Heart right ventricle (tissue), 16 donors: Measurements from ENCODE around the gene EBNA1BP2. TPM values are rescaled to one million over a fixed set of nuclear protein-coding genes. Genes with fewer than 3 reads are reported as not detected.
"Not testable (repeated sequence)": the region's sequence is repeated elsewhere in the genome, so short reads cannot be mapped to it uniquely, and the experiment has no call there.

ENCODE experiments used
- ATAC-seq, 8 donors: fragments of 200-7000 bp; cut with Tn5 transposase; one replicate each; pipeline ENCODE4 v1.9.1; 2020; ENCODE audit warnings: mild to moderate bottlenecking in 8 of 8, moderate library complexity in 8 of 8, moderate number of reproducible peaks in 1 of 8
- DNase-seq, 2 donors: peaks; one replicate each; pipeline ENCODE4 v3.0.0-alpha.2; 2020
- H3K27ac ChIP-seq, 10 donors: fragments of 200-600 bp; sonication (generic) in 2 of 10; one replicate each; pipeline versions ENCODE4 v1.5.0 to v1.8.0; 2020 to 2022; ENCODE audit warnings: mild to moderate bottlenecking in 3 of 10
- H3K27me3 ChIP-seq, 7 donors: fragments of 200-600 bp; one replicate each; pipeline ENCODE4 v1.8.0; 2021 to 2022; ENCODE audit warnings: mild to moderate bottlenecking in 2 of 7
- H3K36me3 ChIP-seq, 9 donors: fragments of 200-600 bp; sonication (generic) in 1 of 9; one replicate each; pipeline versions ENCODE4 v1.5.0 to v1.8.0; 2020 to 2022; ENCODE audit warnings: mild to moderate bottlenecking in 2 of 9
- H3K4me1 ChIP-seq, 9 donors: fragments of 200-600 bp; sonication (generic) in 1 of 9; one replicate each; pipeline versions ENCODE4 v1.5.0 to v1.8.0; 2020 to 2022; ENCODE audit warnings: mild to moderate bottlenecking in 4 of 9
- H3K4me3 ChIP-seq, 10 donors: fragments of 200-600 bp; sonication (generic) in 2 of 10; one replicate each; pipeline versions ENCODE4 v1.5.0 to v1.8.0; 2020 to 2022; ENCODE audit warnings: mild to moderate bottlenecking in 7 of 10, moderate library complexity in 2 of 10
- H3K9me3 ChIP-seq, 11 donors: fragments of 200-600 bp in 10 of 11; sonication (generic) in 2 of 11; one replicate each; pipeline versions ENCODE4 v1.5.0 to v1.8.0; 2013 to 2022; ENCODE audit warnings: mild to moderate bottlenecking in 2 of 11, control low read depth in 1 of 11, moderate library complexity in 1 of 11
- WGBS, 2 donors: extraction: QIAGEN DNeasy Blood & Tissue Kit; methylation state at CpG; one replicate each; pipeline ENCODE4 v1.1.7; 2013; ENCODE audit warnings: inconsistent platforms in 1 of 2; 5-methylcytosine and 5-hydroxymethylcytosine counted together
- intact Hi-C, 10 donors: fragments of 100-400 bp; cut with DNase I; formaldehyde crosslinking; loops; one replicate each; pipeline versions ENCODE4 v1.11.1 to v1.14.2; 2022
- polyA plus RNA-seq, 2 donors: library from polyadenylated mRNA; stranded (reverse); fragments of 200-250 nt; gene quantifications; one replicate each; pipeline ENCODE4 v1.2.3, GENCODE V29; 2013
- total RNA-seq, 10 donors: library from RNA; stranded (reverse); fragmentation: NEBNext Ultra II Directional in 3 of 10; extraction: Animal tissue kit (Norgen Biotek cat#: 25700) in 3 of 10; gene quantifications; one replicate each; pipeline versions ENCODE4 v1.2.1 to v1.2.4, GENCODE V29; 2021 to 2023
- TF ChIP-seq, protein P1 (sequence below), 9 donors: fragments of 200-600 bp; sonication (generic) in 2 of 9; IDR thresholded peaks; one replicate each; pipeline versions ENCODE4 v1.5.0 to v1.8.0; 2021 to 2022; ENCODE audit warnings: antibody characterized with exemption in 9 of 9, mild to moderate bottlenecking in 5 of 9, moderate library complexity in 1 of 9
- donor health status: Arrhythmogenic right ventricular cardiomyopathy.
- donor health status: ischemic (EF 13 %, LVEDD 7.1; RV severe dilation, severe dysfunction).
- donor health status: healthy with polysubstance abuse.
- donor health status: DM: no; HTN: yes; CAD: no.
- donor health status: DM: no; HTN: no; CAD: no.
- donor health status: ischemic (EF 25% LVEDD 6.9; RV normal size, moderate dysfunction).
- donor health status: ischemic (EF 25% LVEDD 5.7; RV mildly dilated, moderate dysfunction).
- donor health status: healthy.
- donor health status: DM: yes; HTN: yes; CAD: no.
- donor health status: Ischemic cardiomyopathy.
- donor health status: ischemic (EF 35%, LVEDD 5.7; RV mildly dilated, moderate dysfunction).
- donor health status: nonischemic (EF 11% LVEDD 7.7; RV severe dilation, severe dysfunction).
- donor health status: DM: yes; HTN: yes; CAD: no.
- donor health status: PGD.
- donor health status: ischemic (EF 29% LVEDD 5.4; RV normal size, mild dysfunction).
- donor health status: nonischemic (EF 23%, LVEDD 6.1; RV moderate dilation, normal function).

Gene EBNA1BP2
- total and polyA plus RNA-seq, 12 donors, result 18.8 to 121 (median 25.9) TPM

DNA sequence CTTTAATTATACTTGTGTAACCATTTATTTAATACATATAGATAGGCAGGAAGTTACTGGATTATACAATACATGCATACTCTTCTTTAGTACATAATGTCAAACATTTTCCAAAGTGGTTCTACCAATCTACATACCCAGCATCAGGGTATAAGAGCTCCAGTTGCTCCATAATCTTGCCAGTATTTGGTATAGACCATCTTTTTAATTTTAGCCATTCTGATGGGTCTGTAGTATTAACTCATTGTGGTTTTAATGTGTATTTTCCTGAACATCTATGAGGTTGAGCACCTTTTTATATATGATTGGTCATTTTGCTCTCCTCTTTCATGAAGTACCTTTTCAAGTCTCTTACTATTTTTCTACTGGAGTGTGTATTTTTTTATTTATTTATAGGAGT, 32.1 kb downstream of the EBNA1BP2 start:
- H3K9me3 ChIP-seq, result peaks cover 0 to 25% (median 9%) of the 10 kb centered on the region in 11 donors
- H3K4me3 ChIP-seq, result no peak overlapping the region
- TF ChIP-seq, protein P1, sequence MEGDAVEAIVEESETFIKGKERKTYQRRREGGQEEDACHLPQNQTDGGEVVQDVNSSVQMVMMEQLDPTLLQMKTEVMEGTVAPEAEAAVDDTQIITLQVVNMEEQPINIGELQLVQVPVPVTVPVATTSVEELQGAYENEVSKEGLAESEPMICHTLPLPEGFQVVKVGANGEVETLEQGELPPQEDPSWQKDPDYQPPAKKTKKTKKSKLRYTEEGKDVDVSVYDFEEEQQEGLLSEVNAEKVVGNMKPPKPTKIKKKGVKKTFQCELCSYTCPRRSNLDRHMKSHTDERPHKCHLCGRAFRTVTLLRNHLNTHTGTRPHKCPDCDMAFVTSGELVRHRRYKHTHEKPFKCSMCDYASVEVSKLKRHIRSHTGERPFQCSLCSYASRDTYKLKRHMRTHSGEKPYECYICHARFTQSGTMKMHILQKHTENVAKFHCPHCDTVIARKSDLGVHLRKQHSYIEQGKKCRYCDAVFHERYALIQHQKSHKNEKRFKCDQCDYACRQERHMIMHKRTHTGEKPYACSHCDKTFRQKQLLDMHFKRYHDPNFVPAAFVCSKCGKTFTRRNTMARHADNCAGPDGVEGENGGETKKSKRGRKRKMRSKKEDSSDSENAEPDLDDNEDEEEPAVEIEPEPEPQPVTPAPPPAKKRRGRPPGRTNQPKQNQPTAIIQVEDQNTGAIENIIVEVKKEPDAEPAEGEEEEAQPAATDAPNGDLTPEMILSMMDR (IDR thresholded peaks at IDR 0.05), result no peak
- ATAC-seq, result no peak
- peaks cover 0 to 13% (median 0%) of the 10 kb centered on the region in 9 donors for H3K4me1 ChIP-seq
- peaks cover 0 to 13% (median 0%) of the 10 kb centered on the region in 7 donors for H3K27me3 ChIP-seq
- H3K27ac ChIP-seq, result no peak overlapping the region
- no peaks in the 10 kb centered on the region for H3K36me3 ChIP-seq
- DNase-seq, result no peak
- intact Hi-C loops, result no loop called here

DNA sequence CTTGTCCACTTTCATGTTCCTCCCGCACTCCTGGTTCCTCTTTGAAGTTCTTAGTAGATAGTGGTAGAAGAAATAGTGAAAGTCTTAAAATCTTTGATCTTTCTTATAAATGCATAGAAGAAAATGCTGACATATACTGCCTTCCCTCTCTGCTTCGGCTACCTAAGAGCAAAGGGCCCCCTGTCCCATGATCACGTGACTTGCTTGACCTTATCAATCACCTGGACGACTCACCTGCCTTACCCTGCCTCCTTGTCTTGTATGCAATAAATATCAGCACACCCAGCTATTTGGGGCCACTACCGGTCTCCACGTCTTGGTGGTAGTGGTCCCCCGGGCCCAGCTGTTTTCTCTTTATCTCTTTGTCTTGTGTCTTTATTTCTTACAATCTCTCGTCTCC, 32.8 kb downstream of the EBNA1BP2 start:
- DNase-seq, ATAC-seq, intact Hi-C loops, H3K27me3 ChIP-seq, H3K4me3 ChIP-seq, H3K27ac ChIP-seq, H3K36me3 ChIP-seq: not testable (repeated sequence)
- peaks cover 0 to 25% (median 9%) of the 10 kb centered on the region in 11 donors for H3K9me3 ChIP-seq
- WGBS, 2 donors, result 86 to 91% methylated on average over 8 of the region's 8 CpGs
- peaks cover 0 to 13% (median 0%) of the 10 kb centered on the region in 9 donors for H3K4me1 ChIP-seq

DNA sequence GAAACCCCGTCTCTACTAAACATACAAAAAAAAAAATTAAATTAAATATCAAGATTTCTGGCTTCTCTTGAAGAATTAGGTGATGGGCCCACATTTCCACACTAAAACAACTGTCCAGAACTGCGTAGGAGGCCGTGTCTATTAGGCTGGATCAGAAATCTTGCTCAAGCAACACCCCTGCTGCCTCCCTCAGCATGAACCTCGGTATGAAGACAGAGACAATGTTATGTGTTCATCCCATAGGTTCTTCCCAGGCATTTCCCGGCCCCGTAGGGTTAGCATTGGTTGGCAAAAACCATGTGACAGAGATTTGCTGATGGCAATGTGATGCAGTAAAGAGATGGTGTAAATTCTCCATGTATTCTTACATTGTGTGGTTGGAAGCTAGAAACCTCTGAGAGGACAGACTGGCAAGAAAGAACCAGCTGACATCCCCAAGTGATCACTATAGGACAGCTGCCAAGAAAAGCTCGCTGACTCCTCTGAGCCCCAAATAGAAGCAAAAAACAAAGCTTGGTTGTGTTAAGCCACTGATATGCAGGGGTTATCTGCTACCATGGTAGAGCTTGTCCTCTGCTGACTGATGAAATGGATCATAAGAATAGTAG, 34.5 kb downstream of the EBNA1BP2 start:
- H3K9me3 ChIP-seq, result peaks cover 0 to 25% (median 9%) of the 10 kb centered on the region in 11 donors
- peak overlapping the region in 7 of 10 donors; percentile 5 to 69 (median 49) for H3K27ac ChIP-seq
- H3K4me3 ChIP-seq, result no peak overlapping the region
- TF ChIP-seq, protein P1 (IDR thresholded peaks at IDR 0.05), result no peak
- peak in 1 of 2 donors; percentile 49 for DNase-seq
- intact Hi-C loops, result no loop called here
- 63 to 68% methylated on average over 7 of the region's 7 CpGs for WGBS, 2 donors
- peaks cover 0 to 13% (median 0%) of the 10 kb centered on the region in 9 donors for H3K4me1 ChIP-seq
- H3K27me3 ChIP-seq, result no peaks in the 10 kb centered on the region
- ATAC-seq, result peak; percentile 49 to 98 (median 92)
- H3K36me3 ChIP-seq, result no peaks in the 10 kb centered on the region

DNA sequence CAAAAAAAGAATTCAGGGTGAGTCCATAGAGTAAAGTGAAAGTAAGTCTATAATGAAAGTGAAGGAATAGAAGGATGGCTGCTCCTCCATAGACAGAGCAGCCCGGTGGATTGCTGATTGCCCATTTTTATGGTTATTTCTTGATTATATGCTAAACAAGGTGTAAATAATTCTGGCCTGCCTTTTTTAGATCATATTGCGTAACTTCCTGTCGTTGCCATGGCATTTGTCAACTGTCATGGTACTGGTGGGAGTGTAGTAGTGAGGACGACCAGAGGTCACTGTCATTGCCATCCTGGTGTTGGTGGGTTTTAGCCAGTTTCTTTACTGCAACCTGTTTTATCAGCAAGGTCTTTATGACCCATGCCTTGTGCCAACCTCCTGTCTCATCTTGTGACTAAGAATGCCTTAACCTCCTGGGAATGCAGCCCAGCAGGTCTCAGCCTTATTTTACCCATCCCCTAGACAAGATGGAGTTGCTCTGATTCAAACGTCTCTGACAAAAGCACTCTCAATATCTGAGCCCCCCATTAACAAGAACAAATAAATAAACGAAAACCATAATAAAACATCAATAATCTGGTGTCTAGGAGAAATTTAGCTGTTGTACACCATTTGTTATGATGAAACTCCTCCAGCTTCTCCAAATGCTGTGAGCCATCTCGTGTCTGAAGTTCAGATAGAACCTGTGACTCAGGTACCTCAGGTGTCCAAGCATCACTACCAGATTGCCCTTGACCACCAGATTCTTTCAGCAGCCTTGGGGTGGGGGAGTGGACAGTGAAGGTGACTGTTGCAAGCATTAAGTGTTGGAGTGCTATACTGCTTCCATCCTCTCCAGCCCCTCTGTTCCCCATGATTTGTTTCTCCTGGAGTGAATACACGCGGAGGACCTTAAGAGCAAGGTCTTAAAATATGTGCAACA, 36.0 kb downstream of the EBNA1BP2 start:
- H3K9me3 ChIP-seq, result peaks cover 0 to 22% (median 9%) of the 10 kb centered on the region in 11 donors
- H3K4me1 ChIP-seq, result peaks cover 0 to 13% (median 0%) of the 10 kb centered on the region in 9 donors
- no peak overlapping the region for H3K27ac ChIP-seq
- WGBS, 2 donors, result 75 to 79% methylated on average over 9 of the region's 9 CpGs
- TF ChIP-seq, protein P1 (IDR thresholded peaks at IDR 0.05), result no peak
- no peak for ATAC-seq
- no peak overlapping the region for H3K4me3 ChIP-seq
- H3K27me3 ChIP-seq, result peaks cover 0 to 4% (median 0%) of the 10 kb centered on the region in 7 donors
- intact Hi-C loops, result no loop called here
- H3K36me3 ChIP-seq, result no peaks in the 10 kb centered on the region
- no peak for DNase-seq
